OCI-LY3 (cell line): ENCODE results near the gene OTOGL.
A peak's percentile ranks its signal among the peaks of the same experiment; 100 is the strongest.

Experiments
- H2AFZ ChIP-seq: fragments of 200-600, 300-600 bp; shearing (Covaris generic); 2 replicates; pipeline ENCODE4 v1.6.0; 2014; ENCODE audit warnings: antibody characterized with exemption, low read depth, low read length
- H3K27ac ChIP-seq: fragments of 200-600, 300-600 bp; sonication (generic); 2 replicates; pipeline ENCODE4 v1.5.1; 2014; ENCODE audit warnings: mild to moderate bottlenecking, low read length, moderate library complexity, mixed read lengths
- H3K27me3 ChIP-seq: fragments of 200-600, 300-600 bp; sonication (generic); 2 replicates; pipeline ENCODE4 v1.6.1; 2014; ENCODE audit warnings: low read depth, low read length, mixed read lengths
- H3K36me3 ChIP-seq: fragments of 200-600, 300-600 bp; sonication (generic); replicated peaks from 2 replicates; pipeline ENCODE3; 2014; ENCODE audit warnings: low read depth, low read length, mixed read lengths
- H3K4me1 ChIP-seq: fragments of 300-600, 200-600 bp; sonication (generic); 2 replicates; pipeline ENCODE4 v1.6.1; 2014; ENCODE audit warnings: low read length, mixed read lengths
- H3K4me2 ChIP-seq: fragments of 200-600, 300-600 bp; sonication (generic); 2 replicates; pipeline ENCODE4 v1.6.1; 2014; ENCODE audit warnings: low read length, mixed read lengths
- H3K4me3 ChIP-seq: fragments of 300-600, 200-600 bp; sonication (generic); 2 replicates; pipeline ENCODE4 v1.5.1; 2014; ENCODE audit warnings: antibody characterized with exemption, mild to moderate bottlenecking, low read length, moderate library complexity
- H3K79me2 ChIP-seq: fragments of 300-600, 200-600 bp; shearing (Covaris generic); 2 replicates; pipeline ENCODE4 v1.6.1; 2014; ENCODE audit warnings: mild to moderate bottlenecking, low read length, mixed read lengths
- H3K9ac ChIP-seq: fragments of 300-600, 200-600 bp; shearing (Covaris generic); 2 replicates; pipeline ENCODE4 v1.6.0; 2014; ENCODE audit warnings: mild to moderate bottlenecking, low read length, moderate library complexity
- H3K9me3 ChIP-seq: fragments of 200-600, 300-600 bp; shearing (Covaris generic); 2 replicates; pipeline ENCODE4 v1.6.1; 2014; ENCODE audit warnings: low read length, mixed read lengths; ENCODE audit not compliant: insufficient read depth
- H4K20me1 ChIP-seq: fragments of 200-600, 300-600 bp; sonication (generic); 2 replicates; pipeline ENCODE4 v1.6.1; 2016; ENCODE audit warnings: low read length, mixed read lengths; ENCODE audit not compliant: insufficient read depth
- CTCF ChIP-seq: fragments of 200-600, 300-600 bp; sonication (generic); IDR thresholded peaks from 2 replicates; pipeline ENCODE4 v1.5.1; 2014; ENCODE audit warnings: antibody characterized with exemption, low read length, low read depth
- EZH2phosphoT487 ChIP-seq: fragments of 200-600 bp; shearing (Covaris generic); IDR thresholded peaks from 2 replicates; pipeline ENCODE4 v1.6.1; 2018; ENCODE audit warnings: antibody characterized with exemption, mixed run types, low read depth

Gene OTOGL

DNA sequence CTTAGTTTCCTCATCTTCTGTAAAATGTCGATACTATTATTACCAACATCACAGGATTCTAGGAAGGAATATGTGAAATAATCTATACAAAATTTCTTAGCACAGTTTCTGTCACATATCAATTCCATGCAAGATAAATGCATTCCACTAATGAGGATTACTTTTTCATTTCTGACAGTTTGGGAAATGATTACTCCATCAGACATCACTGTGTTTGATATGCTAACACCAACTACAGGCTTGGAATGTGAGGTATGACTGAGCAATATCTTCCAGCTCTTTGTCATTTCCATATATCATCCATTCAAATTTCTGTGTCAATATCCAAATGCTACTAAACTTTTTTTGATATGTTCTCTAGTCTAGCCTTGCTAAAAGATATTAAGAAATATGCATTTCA lies 233.5 kb downstream of the OTOGL start:
- Histone ChIP-seq H3K9ac (no peak overlapping the region), H2AFZ (no peak overlapping the region), H3K4me3 (no peak overlapping the region), H4K20me1 (no peaks in the 10 kb centered on the region), H3K9me3 (no peaks in the 10 kb centered on the region), H3K36me3 (no peaks in the 10 kb centered on the region), H3K27me3 (no peaks in the 10 kb centered on the region), H3K27ac (no peak overlapping the region), H3K4me2 (no peak overlapping the region), H3K79me2 (no peaks in the 10 kb centered on the region), H3K4me1 (no peaks in the 10 kb centered on the region)
- no peak for TF ChIP-seq EZH2phosphoT487
- no peak for TF ChIP-seq CTCF

DNA sequence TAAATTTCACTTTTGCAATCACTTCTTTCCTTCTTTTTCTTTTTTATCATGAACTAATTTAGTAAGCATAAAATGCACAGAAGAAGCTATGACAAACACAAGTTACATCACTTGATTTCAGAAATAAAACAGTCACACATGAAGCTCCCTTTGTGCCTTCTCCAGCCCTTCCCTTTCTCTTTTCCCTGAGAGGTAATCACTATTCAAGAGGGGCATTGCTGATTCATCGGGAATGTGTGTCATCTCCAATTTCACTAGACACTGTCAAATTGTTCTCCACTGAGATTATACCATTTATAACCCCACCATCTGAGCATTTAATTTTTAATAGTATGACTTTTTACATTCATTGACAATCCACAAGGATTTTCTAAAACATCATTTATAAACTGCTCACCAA lies 253.1 kb downstream of the OTOGL start:
- H4K20me1 ChIP-seq, result no peaks in the 10 kb centered on the region
- no peak overlapping the region for H3K4me2 ChIP-seq
- H3K27me3 ChIP-seq, result no peaks in the 10 kb centered on the region
- H3K4me3 ChIP-seq, result no peak overlapping the region
- no peak overlapping the region for H3K27ac ChIP-seq
- H2AFZ ChIP-seq, result no peak overlapping the region
- H3K36me3 ChIP-seq, result no peaks in the 10 kb centered on the region
- H3K4me1 ChIP-seq, result peaks cover 20% of the 10 kb centered on the region
- H3K9ac ChIP-seq, result no peak overlapping the region
- no peaks in the 10 kb centered on the region for H3K79me2 ChIP-seq
- no peaks in the 10 kb centered on the region for H3K9me3 ChIP-seq
- no peak for TF ChIP-seq EZH2phosphoT487
- TF ChIP-seq CTCF, result no peak

DNA sequence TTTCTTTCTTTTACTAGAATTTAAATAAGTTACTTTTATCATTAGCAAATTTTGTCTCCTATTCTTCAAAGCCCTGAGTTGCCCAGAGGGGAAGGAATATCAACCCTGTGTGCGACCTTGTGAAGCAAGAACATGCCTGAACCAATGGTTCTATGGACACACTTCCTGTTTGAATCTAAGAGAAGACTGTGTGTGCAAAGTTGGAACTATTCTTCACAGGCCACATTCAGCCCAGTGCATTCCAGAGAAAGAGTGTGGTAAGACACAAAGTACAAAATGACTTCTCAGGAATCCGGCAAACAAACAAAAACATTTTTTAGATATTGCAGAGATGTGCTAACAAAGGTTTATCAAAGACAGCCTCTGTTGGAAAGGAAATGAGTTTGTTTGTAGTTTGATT lies 253.9 kb downstream of the OTOGL start:
- Histone ChIP-seq H3K79me2 (no peaks in the 10 kb centered on the region), H3K4me1 (peaks cover 20% of the 10 kb centered on the region), H3K27me3 (no peaks in the 10 kb centered on the region), H3K27ac (no peak overlapping the region), H3K4me3 (no peak overlapping the region), H3K9ac (no peak overlapping the region), H3K36me3 (no peaks in the 10 kb centered on the region), H3K9me3 (no peaks in the 10 kb centered on the region), H4K20me1 (no peaks in the 10 kb centered on the region), H3K4me2 (no peak overlapping the region), H2AFZ (no peak overlapping the region)
- TF ChIP-seq EZH2phosphoT487 (no peak), CTCF (no peak)

- Histone ChIP-seq H3K9me3 (no peaks in the 10 kb centered on the region), H4K20me1 (no peaks in the 10 kb centered on the region), H2AFZ (peak overlapping the region; percentile 23; the same call in 1 of the 2 replicates), H3K79me2 (no peaks in the 10 kb centered on the region), H3K4me2 (peak overlapping the region; percentile 14; the same call in 1 of the 2 replicates), H3K9ac (no peak overlapping the region), H3K4me3 (no peak overlapping the region), H3K27ac (no peak overlapping the region), H3K27me3 (no peaks in the 10 kb centered on the region), H3K36me3 (no peaks in the 10 kb centered on the region), H3K4me1 (peaks cover 20% of the 10 kb centered on the region)
- TF ChIP-seq EZH2phosphoT487, result no peak
- no peak for TF ChIP-seq CTCF
These were observed 256.8 kb downstream of the OTOGL start for GRCh38 chr12:80356097-80356496.
